GM21529 (cell line): ENCODE data around the gene PRDX2.
"Not testable (repeated sequence)": the region's sequence is repeated elsewhere in the genome, so short reads cannot be mapped to it uniquely, and the experiment has no call there.

Source experiments
- ATAC-seq: cut with Tn5 transposase; IDR thresholded peaks from one replicate; pipeline ENCODE4 v1.9.1; 2021; ENCODE audit not compliant: unreplicated experiment

Gene PRDX2

DNA sequence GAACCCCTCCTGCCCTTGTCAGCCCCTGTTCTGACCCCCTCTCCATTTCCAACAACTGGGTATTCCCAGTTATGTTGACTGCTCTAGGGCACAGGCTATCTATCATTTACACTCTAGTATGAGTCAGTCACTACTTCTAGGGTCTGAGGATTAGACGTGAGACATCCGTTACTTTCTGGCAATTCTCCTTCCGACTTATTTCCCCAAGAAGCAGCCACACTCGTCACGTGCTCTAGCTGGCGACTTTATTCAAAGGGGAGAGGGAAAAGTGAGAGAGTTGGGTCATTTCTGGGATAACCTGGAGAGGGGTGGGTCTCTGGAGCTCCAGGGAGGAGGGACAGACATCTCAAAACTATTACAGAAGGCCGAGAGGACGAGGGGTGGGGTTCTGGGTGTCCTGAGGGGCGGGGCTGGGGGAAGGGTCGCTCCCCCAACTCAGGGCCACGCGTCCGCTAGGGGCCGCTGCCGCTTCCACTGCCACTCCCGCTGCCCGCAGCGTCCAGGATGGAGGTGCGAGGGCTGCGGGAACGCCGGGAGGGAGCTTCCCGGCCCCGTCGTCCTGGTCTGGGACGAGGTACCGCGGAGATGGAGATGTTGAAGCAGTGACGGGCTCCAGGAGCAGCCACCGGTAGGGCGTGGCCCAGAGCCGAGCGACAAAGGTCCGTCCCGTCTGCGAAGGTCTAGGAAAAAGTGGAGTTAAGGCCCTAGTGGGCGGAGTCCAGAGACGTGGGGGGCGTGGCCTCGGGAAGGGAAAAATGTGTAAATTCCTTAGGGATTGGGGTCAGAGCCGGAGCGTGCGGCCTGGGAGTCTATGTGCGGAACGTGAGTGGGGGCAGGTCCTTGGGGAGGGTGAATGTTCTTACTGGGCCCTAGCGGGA, 23.9 kb upstream of the PRDX2 start:
- ATAC-seq = no peak

GRCh38 chr19:12821761-12822160, 20.2 kb upstream of the PRDX2 start:
- no peak for ATAC-seq

DNA sequence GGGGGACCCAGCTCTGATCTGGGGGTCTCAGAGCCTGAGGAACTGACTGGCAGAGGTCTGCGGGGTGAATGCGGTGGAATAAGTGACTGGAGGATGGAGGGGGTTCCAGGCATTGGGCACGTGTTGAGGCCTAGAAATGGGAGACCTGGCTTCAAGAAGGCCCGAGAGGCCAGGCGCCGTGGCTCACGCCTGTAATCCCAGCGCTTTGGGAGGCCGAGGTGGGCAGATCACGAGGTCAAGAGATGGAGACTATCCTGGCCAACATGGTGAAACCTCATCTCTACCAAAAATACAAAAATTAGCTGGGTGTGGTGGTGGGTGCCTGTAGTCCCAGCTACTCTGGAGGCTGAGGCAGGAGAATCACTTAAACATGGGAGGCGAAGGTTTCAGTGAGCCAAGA, 16.2 kb upstream of the PRDX2 start:
- not testable (repeated sequence) for ATAC-seq

DNA sequence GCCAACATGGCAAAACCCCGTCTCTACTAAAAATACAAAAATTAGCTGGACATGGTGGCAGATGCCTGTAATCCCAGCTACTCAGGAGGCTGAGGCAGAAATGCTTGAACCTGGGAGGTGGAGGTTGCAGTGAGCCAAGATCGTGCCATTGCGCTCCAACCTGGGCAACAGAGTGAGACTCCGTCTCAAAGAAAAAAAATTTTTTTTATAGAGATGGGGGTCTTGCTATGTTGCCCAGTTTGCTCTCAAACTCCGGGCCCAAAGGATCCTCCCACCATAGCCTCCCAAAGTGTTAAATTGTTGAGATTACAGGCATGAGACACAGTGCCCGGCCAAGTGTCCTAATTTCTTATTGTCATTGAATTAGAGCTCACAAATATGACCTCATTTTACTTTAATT, 15.6 kb upstream of the PRDX2 start:
- not testable (repeated sequence) for ATAC-seq

GRCh38 chr19:12815088-12815487, 13.5 kb upstream of the PRDX2 start:
- no peak for ATAC-seq

DNA sequence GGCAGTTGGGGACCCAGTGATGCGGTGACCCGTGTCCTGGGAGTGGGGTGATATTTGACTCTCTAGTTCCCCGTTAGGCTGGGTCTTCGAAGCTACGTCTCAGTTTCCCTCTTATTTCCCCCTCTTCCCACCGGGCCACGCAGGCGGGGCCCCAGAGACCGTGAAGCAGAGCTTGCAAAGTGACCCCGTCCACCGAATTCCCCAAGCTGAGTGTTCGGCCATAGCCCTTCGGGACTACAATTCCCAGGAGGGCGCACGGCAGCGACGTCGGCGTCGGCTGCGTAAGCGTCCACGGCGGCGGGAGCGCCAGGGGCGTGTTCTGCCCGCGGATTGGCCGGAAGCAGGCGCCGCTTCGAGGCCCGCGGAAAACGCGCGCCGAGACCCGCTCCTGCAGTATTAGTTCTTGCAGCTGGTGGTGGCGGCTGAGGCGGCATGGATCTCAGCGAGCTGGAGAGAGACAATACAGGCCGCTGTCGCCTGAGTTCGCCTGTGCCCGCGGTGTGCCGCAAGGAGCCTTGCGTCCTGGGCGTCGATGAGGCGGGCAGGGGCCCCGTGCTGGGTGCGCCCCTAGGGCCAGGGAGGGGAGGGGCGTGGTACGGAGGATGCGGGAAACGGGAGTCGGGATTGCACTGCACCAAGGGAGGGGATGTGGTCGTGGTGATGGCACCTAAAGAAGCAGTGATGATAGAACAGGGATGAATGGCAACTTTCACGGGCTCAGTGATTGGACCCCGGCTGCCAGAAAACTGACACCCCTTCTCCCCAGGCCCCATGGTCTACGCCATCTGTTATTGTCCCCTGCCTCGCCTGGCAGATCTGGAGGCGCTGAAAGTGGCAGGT, 4.9 kb upstream of the PRDX2 start, which contains the start of gene RNASEH2A:
Gene RNASEH2A (plus strand): TSS at position 343 of the 840 bp plus-strand sequence. CDS start 90 bp downstream, at position 433.
- ATAC-seq = peak; percentile 72

GRCh38 chr19:12804051-12804450, 2.5 kb upstream of the PRDX2 start:
- ATAC-seq = no peak

DNA sequence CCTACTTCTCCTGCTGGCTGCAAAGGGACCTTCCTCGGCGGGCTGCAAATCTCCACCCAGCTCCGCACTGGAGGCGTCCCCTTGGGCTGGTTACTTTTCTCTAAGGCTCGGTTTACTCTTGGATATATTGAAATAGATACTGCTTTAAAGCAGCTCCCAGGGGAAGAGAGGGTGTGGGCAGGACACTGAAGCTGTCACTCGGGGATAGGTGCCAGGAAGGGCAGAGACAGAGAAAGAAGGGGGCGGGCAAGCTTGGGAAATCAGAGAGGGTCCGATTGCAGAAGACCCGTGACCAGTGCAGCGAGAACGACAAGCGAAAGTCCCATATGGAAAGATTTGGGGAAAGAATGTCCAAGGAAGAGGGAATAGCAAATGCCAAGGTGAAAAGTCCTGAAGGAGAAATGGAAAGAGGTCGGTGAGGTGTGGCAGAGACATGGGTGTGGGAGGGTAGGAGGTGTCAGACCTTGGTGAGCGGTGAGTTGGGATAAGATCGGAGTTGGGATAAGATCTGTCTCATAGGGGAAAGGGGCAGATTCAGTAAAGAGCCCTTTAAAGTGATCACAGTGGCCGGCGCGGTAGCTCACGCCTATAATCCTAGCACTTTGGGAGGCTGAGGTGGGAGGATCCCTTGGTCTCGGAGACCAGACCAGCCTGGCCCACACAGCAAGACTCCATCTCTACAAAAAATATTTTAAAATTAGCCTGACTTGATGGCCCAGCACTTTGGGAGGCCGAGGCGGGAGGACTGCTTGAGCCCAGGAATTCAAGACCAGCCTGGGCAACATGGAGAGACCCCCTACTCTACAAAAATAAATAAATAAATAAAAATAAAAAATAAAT, 887 bp upstream of the PRDX2 start:
- ATAC-seq = no peak

DNA sequence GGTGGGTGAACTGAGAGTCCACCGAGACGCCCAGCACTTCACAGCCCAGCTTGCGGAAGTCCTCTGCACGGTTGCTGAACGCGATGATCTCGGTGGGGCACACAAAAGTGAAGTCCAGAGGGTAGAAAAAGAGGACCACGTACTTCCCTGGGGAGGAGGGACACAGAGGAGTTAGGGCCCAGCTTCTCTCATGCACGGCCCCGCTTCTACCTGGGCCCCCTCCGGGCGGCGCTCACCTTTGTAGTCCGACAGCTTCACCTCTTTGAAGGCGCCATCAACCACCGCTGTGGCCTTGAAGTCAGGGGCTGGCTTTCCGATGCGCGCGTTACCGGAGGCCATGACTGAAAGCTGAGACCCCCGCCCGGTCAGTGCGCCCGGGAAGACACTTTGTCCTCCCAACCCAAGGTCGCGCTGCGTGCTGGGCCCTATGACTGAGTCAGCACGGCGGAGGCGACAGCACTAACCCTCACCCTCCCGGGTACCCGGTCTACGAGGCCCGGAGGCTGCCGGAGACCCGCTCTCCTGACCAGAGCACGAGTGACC, 606 bp downstream of the PRDX2 start:
- ATAC-seq = no peak

DNA sequence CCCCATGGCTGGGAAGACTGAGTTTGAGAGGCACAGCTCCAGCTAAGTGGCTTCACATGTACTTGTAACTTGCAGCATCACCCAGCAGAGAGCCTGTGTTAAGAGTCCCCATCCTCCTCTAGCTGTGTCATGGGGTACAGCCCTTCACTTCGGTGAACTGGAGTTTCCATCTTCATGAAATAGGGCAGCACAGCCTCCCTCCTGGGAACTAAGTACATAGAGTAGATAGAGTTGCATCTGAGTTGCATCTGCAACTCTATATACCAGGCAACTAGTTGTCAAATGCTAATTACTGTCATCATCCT, 1.2 kb downstream of the PRDX2 start:
- ATAC-seq = no peak

DNA sequence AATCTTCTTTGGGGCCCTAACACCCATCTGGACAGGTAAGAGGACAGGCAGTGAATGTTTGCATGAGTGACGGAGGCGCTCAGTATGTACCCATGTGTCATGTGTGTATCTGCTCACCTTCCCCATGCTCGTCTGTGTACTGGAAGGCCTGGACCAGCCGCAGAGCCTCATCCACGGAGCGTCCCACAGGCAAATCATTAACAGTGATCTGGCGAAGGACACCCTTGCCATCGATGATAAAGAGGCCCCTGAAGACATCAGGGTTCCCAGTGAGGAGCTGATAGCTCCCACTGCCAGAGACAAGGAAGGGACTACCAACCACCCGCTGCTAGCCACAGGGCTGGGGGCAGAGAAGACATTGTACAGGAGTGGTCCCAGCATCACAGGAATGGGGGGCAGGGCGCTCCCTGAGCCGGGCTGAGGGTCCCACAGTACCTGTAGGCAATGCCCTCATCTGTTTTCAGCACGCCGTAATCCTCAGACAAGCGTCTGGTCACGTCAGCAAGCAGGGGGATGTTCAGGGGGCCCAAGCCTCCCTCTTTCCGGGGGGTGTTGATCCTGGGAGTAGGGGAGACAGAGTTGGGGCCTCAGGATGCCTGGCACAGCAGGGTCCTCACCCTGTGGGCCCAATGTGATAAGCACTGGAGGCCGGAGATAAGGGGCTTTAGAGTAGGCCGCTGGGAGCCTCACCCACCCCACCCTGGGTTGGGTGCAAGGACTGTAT, 1.7 kb downstream of the PRDX2 start:
- no peak for ATAC-seq

DNA sequence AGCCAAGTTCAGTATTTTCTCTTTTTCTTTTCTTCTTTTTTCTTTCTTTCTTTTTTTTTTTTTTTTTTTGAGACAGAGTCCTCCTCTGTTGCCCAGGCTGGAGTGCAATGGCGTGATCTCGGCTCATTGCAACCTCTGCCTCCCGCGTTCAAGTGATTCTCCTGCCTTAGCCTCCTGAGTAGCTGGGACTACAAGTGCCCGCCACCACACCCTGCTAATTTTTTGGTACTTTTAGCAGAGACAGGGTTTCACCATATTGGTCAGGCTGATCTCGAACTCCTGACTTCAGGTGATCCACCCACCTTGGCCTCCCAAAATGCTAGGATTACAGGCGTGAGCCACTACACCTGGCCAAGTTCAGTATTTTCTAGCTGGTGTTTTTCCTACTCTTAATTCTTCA, 4.0 kb downstream of the PRDX2 start:
- ATAC-seq = not testable (repeated sequence)

- ATAC-seq = no peak
Observed at GRCh38 chr19:12797141-12797587, 4.4 kb downstream of the PRDX2 start.

- ATAC-seq = no peak
Observed at GRCh38 chr19:12796146-12797071, 5.2 kb downstream of the PRDX2 start.

DNA sequence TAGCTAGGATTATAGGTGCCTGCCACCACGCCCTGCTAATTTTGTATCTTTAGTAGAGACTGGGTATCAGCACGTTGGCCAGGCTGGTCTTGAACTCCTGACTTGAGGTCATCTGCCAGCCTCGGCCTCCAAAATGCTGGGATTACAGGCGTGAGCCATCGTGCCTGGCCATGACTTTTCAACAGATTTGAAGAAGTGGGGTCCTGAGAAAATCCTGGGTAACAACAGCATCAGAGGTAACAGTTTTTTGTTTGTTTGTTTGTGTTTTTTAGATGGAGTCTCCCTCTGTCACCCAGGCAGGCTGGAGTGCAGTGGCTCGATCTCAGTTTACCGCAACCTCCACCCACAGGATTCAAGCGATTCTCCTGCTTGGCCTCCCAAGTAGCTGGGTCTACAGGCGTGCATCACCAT, 6.6 kb downstream of the PRDX2 start:
- ATAC-seq = no peak

DNA sequence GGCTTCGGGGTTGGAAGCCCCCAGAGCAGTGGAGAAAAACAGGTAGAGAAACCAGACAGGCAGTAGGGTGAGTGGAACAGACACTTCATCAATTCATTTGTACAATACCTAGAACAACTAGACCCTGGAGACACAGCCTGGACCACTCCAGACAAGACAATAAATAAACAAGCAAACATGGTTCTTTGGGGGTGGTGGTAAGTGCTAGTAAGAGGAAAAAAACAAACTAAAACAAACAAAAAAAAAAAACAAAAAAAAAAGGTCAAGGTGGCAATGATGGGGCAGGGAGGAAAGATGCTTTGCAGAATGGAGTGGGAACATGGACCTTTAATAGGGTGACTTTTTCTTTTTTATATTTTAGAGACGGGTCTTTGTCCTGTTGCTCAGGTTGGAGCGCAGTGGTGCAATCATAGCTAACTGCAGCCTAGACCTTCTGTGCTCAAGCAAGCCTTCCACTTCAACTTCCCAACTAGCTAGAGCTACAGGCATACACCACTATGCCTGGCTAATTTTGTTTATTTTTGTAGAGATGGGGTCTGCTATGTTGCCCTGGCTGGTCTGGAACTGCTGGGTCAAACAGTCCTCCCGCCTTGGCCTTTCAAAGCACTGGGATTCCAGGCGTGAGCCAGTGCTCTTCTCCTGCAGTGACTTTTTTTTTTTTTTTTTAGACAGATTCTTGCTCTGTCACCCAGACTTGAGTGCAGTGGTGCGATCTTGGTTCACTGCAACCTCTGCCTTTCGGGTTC, 7.2 kb downstream of the PRDX2 start:
- no peak for ATAC-seq

DNA sequence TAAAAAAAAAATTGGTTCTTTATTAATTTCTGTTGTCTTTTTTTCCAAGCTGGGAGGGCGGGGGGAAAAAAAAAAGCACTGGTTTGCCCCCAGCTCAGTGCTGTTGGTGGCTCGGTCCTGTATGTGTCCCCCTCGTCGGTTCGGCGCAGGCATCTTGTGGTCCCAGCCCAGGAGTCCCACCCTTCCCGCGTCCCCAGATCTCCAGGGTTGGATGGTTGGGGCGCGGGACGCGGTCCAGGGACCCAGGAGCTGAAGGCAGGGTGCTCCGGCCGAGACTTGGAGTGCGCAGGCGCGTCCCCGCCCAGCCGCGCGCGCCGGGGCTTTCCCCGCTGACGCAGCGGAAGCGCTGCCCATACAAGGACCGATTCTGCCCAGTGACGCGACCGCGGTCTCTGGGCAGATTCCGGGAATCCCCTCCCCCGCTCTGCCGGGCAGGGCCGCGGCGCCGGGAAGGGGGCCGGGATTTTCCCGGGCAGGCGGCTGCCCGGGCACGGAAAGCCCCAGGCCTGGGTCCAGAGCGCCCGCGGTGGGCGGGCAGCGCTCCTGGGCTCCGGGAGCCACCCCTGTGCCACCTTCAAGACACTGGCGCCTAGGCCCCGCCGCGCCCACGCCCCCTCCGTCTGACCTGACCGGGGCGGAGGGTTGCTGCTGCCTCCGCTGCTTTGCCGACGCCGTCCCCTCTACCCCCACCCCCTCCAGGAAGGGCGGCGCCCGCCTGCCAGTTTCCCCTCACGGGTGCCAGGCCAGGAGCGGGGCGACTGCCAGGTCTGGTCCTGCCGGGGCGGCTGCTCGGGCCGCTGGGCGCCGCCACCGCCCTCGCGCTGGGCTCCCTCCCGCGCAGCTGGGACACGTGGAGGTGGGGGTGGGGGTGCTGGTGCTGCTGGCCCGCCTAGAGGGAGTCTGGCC, 8.1 kb downstream of the PRDX2 start:
- peak; percentile 21 for ATAC-seq
